ENCODE measurements around the gene EDN2. TPM values are rescaled to one million over a fixed set of nuclear protein-coding genes. Genes with fewer than 3 reads are reported as not detected.

EDN2 gene
- total RNA-seq, 1 experiment from 2014 or later, result not detected

DNA sequence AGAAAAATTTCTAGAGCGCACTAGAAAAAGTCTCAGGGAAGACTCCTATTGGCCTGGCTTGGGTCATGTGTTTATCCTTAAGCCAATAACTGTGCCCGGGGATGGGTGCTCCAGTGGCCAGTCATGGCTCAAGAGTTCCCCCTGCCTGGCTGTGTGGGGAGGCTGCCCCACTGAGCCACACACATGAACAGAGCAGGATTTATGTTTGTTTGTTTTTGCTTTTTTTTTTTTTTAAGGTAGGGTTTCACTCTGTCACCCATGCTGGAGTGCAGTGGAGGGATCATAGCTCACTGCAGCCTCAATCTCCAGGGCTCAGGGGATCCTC, 21.8 kb downstream of the EDN2 start:
- Histone ChIP-seq H3K27me3 (replicated peaks; ENCODE audit: insufficient read depth, low read depth, low read length, poor library complexity) (no peaks in the 10 kb centered on the region), H3K4me1 (ENCODE audit: insufficient read depth, low read length, poor library complexity, severe bottlenecking) (peaks cover 12% of the 10 kb centered on the region), H3K27ac (ENCODE audit: low read depth, low read length, poor library complexity, severe bottlenecking) (no peak overlapping the region), H3K9me3 (ENCODE audit: low read depth, low read length, poor library complexity, severe bottlenecking) (no peaks in the 10 kb centered on the region), H3K36me3 (ENCODE audit: insufficient read depth, low read length, poor library complexity, severe bottlenecking) (no peaks in the 10 kb centered on the region), H3K4me3 (ENCODE audit: low read depth, low read length, poor library complexity, severe bottlenecking) (no peak overlapping the region)
- CTCF ChIA-PET, result no interaction called here
- no peak for DNase-seq (ENCODE audit: low spot score)
- intact Hi-C loops (cut with micrococcal nuclease; ENCODE audit: unreplicated experiment), result no loop called here
- TF ChIP-seq CTCF (conservative IDR thresholded peaks at IDR 0.05; ENCODE audit: low read depth, low read length), result no peak
- no peak for TF ChIP-seq EZH2 (IDR thresholded peaks at IDR 0.05; ENCODE audit: borderline replicate concordance, low read depth, low read length, poor library complexity, severe bottlenecking)
- POLR2A ChIA-PET (ENCODE audit: low non-redundant PET), result no interaction called here
- no TSS peak for BruUV-seq (replicated peaks)

GRCh38 chr1:41461790-41462679, 22.4 kb downstream of the EDN2 start:
- POLR2A ChIA-PET (ENCODE audit: low non-redundant PET), result no interaction called here
- no peaks in the 10 kb centered on the region for H3K9me3 ChIP-seq (ENCODE audit: low read depth, low read length, poor library complexity, severe bottlenecking)
- no peak for TF ChIP-seq EZH2 (IDR thresholded peaks at IDR 0.05; ENCODE audit: borderline replicate concordance, low read depth, low read length, poor library complexity, severe bottlenecking)
- no peak for TF ChIP-seq CTCF (conservative IDR thresholded peaks at IDR 0.05; ENCODE audit: low read depth, low read length)
- no peak overlapping the region for H3K4me3 ChIP-seq (ENCODE audit: low read depth, low read length, poor library complexity, severe bottlenecking)
- CTCF ChIA-PET, result no interaction called here
- H3K27me3 ChIP-seq (replicated peaks; ENCODE audit: insufficient read depth, low read depth, low read length, poor library complexity), result no peaks in the 10 kb centered on the region
- DNase-seq (ENCODE audit: low spot score), result no peak
- intact Hi-C loops (cut with micrococcal nuclease; ENCODE audit: unreplicated experiment), result no loop called here
- peaks cover 12% of the 10 kb centered on the region for H3K4me1 ChIP-seq (ENCODE audit: insufficient read depth, low read length, poor library complexity, severe bottlenecking)
- no peaks in the 10 kb centered on the region for H3K36me3 ChIP-seq (ENCODE audit: insufficient read depth, low read length, poor library complexity, severe bottlenecking)
- no peak overlapping the region for H3K27ac ChIP-seq (ENCODE audit: low read depth, low read length, poor library complexity, severe bottlenecking)
- BruUV-seq (replicated peaks), result no TSS peak

DNA sequence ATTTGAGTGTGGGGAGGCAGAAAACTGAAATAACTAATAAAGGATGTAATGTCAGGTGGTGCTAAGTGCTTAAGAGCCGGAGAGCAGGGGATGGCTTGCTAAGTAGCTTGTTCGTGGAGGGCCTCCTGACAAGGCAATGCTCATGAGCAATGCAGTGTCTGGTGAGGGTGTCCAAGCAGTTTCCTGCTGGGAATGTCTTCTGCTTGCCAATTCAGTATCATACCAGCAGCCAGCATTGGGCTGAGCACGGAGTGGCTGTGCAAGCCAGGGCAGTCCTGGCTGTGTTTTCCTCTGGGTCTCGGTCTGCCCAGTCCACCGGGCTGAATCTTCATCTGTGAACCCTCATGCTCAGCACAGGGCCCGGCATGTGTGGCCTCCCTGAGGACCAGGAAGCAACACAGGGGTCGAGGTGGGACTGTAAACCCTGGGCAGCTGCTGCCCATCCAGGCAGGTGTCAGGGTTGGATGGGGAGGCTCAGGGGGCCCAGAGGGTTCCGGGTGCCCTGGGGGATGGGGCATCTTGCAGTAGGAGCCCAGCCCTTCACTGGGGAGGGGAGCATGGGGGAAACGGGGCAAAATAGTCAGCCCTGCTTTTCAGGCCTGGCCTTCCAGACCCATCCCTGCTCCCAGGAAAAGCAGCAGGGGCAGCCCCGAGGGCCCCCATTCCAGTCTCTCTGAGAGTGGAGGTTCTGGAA, 27.5 kb downstream of the EDN2 start:
- no TSS peak for BruUV-seq (replicated peaks)
- H3K9me3 ChIP-seq (ENCODE audit: low read depth, low read length, poor library complexity, severe bottlenecking), result no peaks in the 10 kb centered on the region
- no peak overlapping the region for H3K27ac ChIP-seq (ENCODE audit: low read depth, low read length, poor library complexity, severe bottlenecking)
- intact Hi-C loops (cut with micrococcal nuclease; ENCODE audit: unreplicated experiment), result no loop called here
- ChIA-PET POLR2A (ENCODE audit: low non-redundant PET) (no interaction called here), CTCF (no interaction called here)
- H3K4me1 ChIP-seq (ENCODE audit: insufficient read depth, low read length, poor library complexity, severe bottlenecking), result peaks cover 12% of the 10 kb centered on the region
- DNase-seq (ENCODE audit: low spot score), result no peak
- H3K4me3 ChIP-seq (ENCODE audit: low read depth, low read length, poor library complexity, severe bottlenecking), result no peak overlapping the region
- no peaks in the 10 kb centered on the region for H3K27me3 ChIP-seq (replicated peaks; ENCODE audit: insufficient read depth, low read depth, low read length, poor library complexity)
- TF ChIP-seq EZH2 (IDR thresholded peaks at IDR 0.05; ENCODE audit: borderline replicate concordance, low read depth, low read length, poor library complexity, severe bottlenecking) (no peak), CTCF (conservative IDR thresholded peaks at IDR 0.05; ENCODE audit: low read depth, low read length) (no peak)
- no peaks in the 10 kb centered on the region for H3K36me3 ChIP-seq (ENCODE audit: insufficient read depth, low read length, poor library complexity, severe bottlenecking)
